HG03565 (cell line): ENCODE measurements around the gene MAP4K4.

Experiments
- ATAC-seq: cut with Tn5 transposase; IDR thresholded peaks from one replicate; pipeline ENCODE4 v1.9.1; 2021; ENCODE audit warnings: mild to moderate bottlenecking, moderate library complexity; ENCODE audit not compliant: unreplicated experiment

Gene MAP4K4

DNA sequence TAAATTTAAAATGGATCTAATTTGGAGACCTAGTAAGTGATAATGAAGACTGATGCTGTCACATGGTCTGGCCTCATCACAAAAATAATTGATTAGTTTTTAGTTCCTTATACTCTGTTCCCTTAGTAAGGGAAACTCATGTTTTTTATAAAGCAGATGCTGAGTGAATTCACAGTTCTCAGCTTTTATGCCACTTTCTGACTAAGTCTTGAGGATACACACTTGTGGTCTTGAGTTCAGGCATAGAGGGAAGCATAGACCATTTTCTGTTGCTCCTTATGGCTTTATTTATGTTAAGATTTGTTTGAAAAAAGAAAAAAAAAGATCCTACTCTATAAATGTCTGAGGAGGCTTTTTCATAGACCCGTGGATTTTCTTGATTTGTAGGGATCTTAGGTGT is 91.1 kb downstream of the MAP4K4 start:
- no peak for ATAC-seq

DNA sequence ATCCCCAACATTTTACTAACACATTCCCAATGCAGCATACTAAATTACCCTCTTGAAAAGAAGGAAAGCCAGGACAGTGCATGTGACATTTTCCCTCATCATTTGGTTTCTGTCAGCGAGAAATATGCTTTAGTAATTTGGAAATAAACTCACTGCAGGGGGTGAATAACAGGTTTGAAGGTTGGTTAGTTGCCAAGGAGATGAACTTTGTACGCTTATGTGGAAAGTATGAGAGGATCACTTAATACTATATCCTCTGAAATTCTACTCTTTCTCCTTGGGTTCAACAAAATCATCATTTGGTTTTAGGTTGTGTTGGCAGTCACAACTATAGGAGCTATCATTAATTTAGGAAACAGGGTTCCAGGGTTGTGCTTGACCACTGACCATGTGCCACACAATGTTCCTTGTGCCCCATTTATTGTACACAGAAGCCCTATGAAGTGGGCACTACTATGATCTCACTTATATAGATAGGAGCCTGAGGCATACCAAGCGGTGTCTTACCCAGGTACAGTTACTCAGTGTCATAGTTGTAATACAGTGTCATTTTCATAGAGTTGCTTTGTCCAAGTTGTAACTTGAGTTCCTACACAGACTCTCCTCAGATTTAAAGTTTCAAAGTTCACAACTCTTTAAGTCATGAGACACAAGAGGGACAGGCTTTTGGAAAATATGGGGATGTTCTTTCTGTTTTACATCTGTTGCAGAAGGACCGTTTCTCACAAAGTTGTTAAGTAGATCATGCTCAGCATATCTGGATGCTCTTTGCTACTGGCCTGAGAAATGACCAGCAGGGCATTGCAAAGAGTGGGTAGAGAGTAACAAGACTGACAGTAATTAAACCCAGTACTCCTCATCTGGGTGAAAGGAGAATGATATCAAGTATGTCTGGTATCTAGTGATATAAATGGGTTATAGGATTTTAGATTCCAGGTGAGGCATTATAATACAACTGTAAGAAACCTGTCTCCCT is 91.8 kb downstream of the MAP4K4 start:
- ATAC-seq = no peak

DNA sequence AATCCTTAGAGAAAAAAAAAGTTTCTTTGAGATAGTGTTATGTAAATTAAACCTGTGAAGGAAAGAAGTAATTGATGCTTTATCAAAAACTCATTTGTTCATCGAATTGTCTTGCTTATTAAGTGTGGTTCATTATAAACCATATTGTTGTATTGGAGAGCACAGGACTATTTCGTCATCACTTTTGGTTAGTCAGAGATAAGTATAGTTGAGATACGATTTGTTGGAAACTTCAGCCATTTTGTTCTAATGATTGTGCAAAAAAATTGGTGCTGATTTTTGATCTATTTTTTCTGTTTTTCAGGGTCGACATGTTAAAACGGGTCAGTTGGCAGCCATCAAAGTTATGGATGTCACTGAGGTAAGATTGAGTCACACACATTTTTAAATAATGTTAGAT is 92.9 kb downstream of the MAP4K4 start:
- ATAC-seq = no peak

DNA sequence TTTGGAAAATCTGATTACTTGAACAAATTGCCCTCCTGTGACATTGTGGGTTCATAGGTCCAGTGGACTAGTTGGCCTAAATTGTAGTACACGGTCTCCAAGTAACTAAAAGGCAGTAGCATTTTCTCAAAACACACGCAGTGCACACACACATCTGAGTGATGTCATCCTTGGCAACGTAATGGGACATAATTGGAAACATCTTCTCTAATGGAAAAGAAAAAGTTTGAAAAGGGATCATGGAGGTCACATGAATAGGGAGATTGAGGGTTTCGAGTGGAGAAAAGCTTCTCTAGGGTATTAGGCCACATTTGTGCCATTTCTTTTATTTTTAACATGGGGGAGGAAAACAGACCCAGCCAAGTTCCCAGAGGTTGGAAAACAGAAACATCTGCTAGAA is 93.3 kb downstream of the MAP4K4 start:
- ATAC-seq = no peak

DNA sequence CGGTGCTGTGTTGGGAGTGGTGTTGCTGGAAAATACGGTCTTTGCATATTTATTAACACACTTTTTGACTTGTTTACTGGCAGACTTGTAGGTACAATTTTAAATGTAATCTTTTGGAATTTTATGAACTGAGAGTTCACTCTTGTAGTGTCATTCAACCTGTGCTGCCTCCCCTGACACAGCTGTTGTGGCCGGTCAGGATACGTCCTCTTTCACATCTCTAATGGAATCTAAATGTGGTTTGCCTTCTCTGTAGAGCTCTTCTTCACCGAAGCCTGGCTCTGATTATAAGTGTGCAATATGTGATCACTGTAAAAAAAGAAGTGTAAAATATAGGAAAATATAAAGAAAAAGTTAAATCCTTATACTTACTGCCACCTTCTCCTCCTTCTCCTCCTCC is 94.7 kb downstream of the MAP4K4 start:
- ATAC-seq = no peak

DNA sequence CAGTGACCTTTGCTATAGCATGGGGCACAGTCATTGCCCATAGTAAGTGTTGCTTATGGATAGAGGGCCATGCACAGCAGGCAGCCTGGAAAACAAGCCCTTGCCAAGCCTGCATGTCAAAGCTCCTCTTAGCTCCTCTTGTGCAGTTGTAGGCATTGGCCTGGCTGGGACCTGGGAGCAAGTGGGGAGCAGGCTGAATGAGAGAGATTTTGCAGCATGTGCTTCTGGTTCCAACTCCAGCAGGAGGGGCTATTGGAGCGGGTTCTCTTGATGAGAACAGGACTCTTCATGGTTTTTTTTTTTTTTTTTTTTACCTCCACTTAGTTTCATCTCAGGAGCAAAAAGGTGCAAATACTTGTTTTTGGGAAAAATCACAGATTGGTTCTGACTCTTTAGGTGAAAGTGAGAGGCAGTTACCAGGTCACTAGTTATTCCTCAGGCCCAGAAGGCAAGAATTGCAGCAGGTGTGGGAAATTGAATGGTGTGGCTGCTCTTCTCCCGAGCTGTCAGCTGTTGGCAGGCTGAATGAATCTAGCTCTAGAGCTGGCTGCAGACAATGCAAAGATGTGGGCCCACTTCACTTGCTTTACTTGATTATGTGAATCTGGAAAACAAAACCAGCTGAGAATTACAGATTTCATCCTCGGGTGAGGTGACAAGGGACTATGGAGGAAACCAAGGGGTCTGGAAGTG is 95.9 kb downstream of the MAP4K4 start:
- no peak for ATAC-seq

DNA sequence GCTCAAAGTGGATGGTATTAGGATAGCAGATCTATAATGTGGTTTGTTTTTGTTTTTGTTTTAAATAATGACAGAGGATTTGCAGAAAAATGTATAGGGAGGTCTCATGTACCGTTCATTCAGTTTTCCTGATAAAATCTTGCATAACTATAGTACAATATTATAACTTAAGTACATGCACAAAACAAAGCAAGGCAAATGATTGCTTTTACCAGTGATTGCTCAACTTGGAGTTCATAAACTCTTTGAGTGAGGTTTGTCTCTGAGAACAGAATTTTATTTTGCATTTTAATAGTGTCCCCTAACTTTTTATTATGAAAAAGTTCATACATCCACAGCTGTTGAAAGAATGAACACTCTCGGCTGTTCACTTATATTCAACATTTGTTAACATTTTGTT is 96.6 kb downstream of the MAP4K4 start:
- no peak for ATAC-seq

DNA sequence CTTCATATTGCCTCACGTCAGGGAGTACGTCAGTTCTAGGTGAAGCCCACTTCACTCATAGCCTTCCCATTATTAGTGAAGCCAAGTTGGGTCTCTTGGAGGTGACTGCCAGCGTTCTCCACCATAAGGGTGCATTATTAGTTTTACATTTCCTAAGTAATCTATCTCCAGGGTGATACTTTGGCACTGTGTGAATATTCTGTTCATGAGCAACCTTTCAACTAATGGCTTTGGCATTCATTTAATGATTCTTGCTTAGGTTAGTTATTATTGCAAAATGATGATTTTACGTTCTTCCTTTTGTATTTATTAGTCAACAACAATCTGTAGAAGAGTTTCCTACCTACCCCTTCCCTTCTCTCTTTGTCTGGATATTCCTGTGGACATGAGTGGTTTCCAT is 97.5 kb downstream of the MAP4K4 start:
- ATAC-seq = no peak

DNA sequence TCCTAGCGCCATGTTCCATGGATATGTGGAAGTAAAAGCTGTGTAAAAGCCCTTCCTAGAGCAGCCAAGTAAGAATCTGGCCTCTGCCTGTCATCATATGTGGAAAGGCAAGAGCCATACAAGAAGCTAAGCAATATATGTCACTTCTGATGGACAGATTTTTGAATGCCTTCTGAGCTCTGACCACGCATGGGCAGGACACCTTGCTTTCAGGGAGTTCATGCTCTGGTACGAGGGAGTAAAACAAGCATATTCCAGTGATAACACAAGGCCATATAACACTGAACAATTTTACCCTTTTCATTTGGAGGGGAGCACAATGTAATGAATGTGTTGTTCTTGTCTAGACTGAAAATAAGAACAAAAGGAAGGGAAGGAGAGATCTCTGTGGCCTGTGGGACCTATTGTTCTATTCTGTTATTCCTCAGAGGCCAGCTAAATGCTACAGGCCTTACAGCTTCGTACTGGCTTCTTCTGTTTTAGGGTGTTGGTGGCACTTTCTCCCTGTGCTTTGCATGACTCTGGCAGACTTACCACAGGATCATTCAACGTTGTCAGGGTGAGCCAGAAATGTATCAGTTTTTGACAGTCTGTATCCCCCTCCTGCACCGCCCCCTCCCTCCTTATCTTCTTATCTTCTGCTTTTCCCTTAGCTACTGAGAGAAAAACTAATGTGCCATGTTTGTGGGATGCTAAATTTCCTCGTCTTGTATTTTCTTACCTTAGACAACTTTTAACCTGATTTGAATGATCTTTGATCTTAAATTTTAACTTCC is 99.5 kb downstream of the MAP4K4 start:
- no peak for ATAC-seq

DNA sequence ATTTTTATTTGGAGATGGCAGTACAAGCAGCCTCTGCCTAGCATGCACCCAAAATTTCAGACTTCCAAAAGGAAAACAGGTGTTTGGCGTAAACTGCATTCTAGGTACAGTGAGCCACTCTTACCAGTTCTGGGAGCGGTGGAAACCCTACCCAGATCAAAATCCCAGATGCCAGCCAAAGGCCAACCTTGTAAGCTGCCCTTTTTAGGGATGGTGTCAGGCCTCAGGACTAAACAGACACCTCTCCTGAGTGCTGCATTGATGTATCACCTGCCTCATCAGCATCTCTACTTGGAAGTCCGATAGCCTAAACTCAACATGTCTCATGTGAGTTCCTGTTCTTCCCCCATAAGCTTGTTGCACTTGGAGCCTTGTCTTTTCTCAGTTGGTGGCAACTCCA is 104.0 kb downstream of the MAP4K4 start:
- no peak for ATAC-seq

DNA sequence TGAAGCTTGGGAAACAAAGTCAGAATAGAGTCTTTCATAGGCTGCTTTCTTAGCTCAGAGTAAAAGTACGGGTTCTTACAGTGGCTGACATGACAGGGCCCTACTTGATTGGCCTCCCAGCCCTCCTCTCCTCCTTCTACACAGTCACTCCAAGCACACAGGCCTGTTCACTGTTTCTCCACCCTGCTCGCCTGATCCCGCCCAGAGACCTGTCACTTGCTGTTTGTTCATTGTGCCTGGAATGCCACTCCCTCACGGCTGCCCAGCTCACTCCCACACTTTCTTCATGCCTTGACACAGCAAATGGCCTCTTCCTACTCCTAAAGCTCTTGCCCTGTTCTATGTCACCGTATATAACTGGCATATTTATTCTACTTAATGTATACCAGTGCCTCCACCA is 104.8 kb downstream of the MAP4K4 start:
- no peak for ATAC-seq

DNA sequence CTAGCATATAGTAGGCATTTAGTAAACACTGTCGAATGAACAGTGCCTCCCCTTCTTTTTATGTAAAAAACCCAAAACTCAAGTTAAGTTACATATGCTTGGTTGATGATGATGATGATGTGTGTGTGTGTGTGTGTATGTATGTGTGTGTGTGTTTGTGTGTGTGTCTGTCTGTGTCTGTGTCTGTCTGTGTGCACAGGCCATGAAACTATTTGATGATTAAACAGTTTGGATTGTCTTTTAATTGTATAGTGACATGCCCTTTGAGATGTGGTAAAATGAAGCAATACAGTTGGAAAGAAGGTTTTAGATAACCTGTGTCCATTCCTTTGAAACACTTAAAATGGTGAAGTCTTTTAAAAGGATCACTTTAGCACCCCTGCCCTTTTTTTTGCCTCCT is 105.6 kb downstream of the MAP4K4 start:
- ATAC-seq = no peak

DNA sequence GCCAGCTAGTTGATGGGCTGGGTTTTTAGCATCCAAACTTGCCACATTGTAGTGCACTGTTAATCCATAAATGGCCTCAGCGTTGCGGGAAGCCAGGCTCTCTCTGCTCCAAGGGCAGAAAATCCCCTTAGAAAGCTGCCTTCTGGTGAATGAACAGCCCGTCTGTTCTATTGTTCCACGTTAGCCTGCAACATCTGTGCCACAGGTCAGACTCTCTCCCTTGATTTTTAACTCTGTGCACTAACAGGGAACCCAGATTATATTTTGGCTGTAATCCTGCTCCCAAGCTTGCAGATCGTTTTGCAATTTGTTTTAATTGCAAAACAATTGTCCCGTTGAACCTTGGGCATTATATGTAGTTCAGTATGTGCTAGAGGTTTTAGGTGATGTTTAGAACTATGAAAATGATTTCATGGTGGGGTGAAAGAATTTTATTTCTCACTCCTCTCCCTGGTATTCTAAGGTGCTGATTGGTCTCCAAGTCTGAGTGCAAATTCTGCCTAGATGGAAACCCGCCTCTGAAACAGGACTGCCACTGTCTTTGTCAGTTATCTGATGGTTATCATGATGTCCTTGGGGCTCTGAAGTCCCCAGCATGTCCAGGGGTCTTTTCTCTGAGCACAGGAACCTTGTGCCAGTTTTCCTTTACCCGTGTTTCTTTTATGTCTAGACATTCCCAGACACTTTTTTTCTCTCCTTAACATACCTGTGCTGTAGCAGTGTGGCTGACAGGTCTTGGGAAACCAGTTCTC is 106.6 kb downstream of the MAP4K4 start:
- ATAC-seq = no peak

DNA sequence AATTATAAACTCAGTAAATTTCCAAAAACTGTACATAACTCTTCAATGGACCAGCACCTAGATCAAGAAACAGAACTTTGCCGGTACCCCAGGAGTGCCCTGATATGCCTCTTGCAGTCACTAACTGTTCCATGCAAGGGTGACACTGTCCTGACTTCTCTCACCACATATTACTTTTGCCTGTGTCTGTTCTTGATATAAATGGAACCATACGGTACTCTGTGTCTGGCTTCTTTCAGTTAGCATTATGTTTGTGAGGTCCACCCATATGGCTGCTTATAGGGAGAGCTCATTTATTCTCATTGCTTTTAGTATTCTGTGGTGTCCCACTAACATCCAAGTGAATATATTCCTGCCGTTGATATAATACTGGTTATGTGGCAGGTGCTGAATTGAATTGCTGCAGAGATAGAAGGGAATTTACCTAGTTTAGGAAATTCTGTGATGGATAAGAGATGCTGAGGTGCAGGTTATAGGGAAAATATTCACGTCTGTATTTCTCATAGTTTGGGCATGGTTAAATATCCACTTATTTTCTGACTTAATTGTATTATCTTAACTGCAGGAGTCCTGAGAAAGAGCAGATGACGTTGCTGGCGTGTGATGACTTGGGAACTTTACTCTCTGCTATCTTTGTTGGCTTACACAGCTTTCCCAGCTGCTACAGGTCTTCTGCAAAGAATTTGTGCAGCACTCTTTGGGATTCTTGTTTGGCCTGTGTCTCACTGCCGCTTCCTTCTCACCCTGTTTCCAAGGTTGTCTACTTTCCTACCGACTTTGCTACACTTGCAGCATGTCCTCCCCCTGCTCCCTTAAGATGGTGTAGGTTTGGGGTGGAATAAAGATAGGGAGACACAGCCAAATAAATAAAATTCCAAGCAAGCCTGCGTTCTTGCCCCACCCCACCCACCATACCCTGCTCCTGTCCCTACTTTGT is 107.9 kb downstream of the MAP4K4 start:
- ATAC-seq = no peak

DNA sequence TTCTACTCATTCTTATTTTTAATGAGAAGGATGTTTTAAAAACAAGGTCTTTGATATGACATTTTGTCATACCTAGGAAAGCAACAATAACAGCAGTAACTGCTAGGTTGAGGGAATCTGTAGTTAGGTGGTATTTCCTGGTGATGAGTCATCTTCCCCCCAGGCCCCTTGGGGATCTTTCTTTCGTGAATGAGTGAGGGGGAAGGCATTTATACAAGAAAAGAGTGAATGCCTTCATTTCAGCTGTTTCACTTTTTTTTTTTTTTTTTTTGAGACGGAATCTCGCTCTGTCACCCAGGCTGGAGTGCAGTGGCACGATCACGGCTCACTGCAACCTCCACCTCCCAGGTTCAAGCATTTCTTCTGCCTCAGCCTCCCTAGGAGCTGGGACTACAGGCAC is 108.6 kb downstream of the MAP4K4 start:
- no peak for ATAC-seq

DNA sequence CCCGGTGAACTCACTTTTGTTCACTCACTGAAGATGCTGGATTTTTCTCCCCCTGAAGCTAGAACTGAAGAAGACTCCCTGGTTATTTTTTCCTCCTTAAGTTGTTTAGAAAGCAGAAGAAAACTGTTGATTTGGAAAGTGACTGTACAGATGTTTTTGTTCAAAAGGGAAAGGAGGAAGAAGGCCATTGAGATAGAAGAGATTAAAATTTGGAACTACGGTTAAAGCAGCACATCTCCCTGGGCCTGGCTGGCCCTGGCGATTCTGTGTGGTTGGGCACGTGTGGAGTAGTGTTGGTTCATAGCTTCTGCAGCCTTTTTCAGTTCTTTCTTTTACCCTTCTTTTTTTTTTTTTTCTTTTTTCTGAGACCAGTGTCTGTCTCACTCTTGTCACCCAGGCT is 109.2 kb downstream of the MAP4K4 start:
- no peak for ATAC-seq

DNA sequence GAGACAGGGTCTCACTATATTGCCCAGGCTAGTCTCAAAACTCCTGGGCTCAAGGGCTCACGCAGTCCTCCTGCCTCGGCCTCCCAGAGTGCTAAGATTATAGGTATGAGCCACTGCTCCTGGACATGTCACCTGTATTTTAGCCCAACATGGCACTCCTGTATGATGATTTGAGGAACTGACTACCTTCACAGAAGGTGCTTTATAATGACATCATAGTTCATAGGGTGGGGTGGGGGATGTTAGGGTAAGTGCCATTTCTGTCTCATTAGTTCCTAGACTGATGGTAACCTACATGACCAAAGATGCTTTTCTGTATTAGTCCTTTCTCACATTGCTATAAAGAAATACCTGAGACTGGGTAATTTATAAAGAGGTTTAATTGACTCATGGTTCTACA is 109.7 kb downstream of the MAP4K4 start:
- ATAC-seq = no peak

DNA sequence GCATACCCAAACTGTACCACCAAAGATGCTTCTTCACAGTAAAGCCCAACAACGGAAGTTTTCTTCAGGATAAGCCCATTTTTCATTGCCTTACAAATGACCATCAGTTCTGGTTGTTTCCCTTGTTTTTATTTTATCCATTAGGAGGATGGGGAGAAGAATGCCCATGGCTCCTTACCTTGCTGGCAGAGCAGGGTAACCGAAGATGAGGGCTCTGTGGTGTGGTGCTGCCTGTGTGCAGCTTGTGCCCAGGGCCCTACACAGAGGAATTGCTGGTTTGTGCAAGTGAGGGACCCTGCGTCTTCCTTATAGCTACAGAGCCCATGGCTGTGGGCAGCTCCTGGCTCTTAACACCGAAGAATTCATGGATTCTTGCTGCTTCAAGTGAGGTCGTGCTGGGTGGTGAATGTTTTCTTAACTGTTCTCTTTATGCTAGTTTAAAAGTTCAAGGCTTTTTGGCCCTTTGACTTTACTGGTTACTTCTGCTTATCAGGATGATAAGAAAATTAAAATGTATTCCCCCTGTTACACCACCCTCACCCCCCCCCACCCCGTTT is 110.6 kb downstream of the MAP4K4 start:
- no peak for ATAC-seq

DNA sequence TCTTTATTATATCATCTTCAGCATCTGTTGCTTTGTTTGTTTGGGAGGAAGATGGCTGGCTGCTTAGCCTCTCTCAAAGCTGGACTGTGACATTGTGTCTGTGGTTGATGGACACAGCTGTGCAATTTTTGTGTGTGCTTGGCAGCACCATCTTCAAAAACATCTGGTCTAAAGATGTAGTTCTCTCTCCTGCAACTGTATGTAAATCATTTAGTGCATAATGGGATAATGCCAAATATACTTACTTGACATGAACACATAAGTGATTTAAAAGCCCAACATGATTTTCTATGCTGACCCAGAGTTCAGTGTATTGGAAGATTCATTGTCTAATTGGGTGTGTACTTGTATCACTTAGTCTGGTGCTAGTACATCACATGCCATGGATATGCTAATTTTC is 112.2 kb downstream of the MAP4K4 start:
- ATAC-seq = no peak
